Measurements from ENCODE around the gene NTM. TPM values are rescaled to one million over a fixed set of nuclear protein-coding genes. Genes with fewer than 3 reads are reported as not detected.

The NTM gene
- total and polyA plus RNA-seq, 2 experiments from 2014 or later, result 25.9 to 49.0 TPM

DNA sequence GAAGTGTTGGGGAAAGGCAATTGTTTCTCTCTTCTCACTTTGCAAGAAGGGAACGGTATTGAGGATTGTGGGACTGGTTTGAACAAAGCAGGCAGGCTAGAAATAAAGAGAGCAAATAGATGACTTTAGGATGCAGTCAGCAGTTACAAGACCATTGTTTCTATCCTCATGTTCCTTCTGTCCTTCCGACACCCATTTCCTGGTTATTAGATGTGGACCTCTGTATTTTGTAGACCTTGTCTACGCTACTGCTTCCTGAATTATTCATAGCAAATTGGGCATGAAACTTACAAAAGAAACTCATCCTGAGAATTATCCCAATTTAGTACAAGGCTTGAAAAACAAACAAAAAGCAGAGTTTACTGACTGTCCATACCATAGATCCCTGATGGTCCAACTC, 656.3 kb downstream of the NTM start:
- Histone ChIP-seq H3K27me3 (replicated peaks; ENCODE audit: insufficient read depth) (no peaks in the 10 kb centered on the region), H4K20me1 (ENCODE audit: insufficient read depth) (no peaks in the 10 kb centered on the region), H3K36me3 (ENCODE audit: low read depth) (no peaks in the 10 kb centered on the region), H2AFZ (no peak overlapping the region), H3K4me2 (ENCODE audit: unreplicated experiment) (no peak overlapping the region), H3K9me2 (ENCODE audit: insufficient read depth) (no peaks in the 10 kb centered on the region), H3K9me3 (ENCODE audit: low read depth) (no peaks in the 10 kb centered on the region), H3K4me1 (ENCODE audit: insufficient read depth) (peaks cover 30% of the 10 kb centered on the region), H3K27ac (no peak overlapping the region), H3F3A (ENCODE audit: insufficient read depth) (0 out of 2 replicates have a peak, but pooled peaks cover 14% of the 10 kb centered on the region), H3K4me3 (no peak overlapping the region), H3K9ac (no peak overlapping the region), H3K79me2 (ENCODE audit: insufficient read depth) (peaks cover 22% of the 10 kb centered on the region)
- TF ChIP-seq EZH2 (IDR thresholded peaks at IDR 0.05; ENCODE audit: insufficient read depth, poor library complexity, severe bottlenecking), result no peak
- no peak for TF ChIP-seq EZH2phosphoT487 (IDR thresholded peaks at IDR 0.05; ENCODE audit: insufficient read depth, low read depth)
- in situ Hi-C loops (cut with MboI), result no loop called here
- WGBS, 2 experiments (ENCODE audit: low coverage in 1 of 2, low lambda C conversion rate in 2 of 2, missing lambda C conversion rate in 2 of 2), result 91 to 100% methylated on average over 3 of the region's 3 CpGs
- no peak for DNase-seq

GRCh38 chr11:132028380-132029240, 658.2 kb downstream of the NTM start:
- Histone ChIP-seq H2AFZ (0 out of 2 replicates have a peak overlapping the region, but pooled peaks have one; percentile 29), H3K9me2 (ENCODE audit: insufficient read depth) (no peaks in the 10 kb centered on the region), H3K9ac (no peak overlapping the region), H3K9me3 (ENCODE audit: low read depth) (no peaks in the 10 kb centered on the region), H3K27me3 (replicated peaks; ENCODE audit: insufficient read depth) (no peaks in the 10 kb centered on the region), H4K20me1 (ENCODE audit: insufficient read depth) (no peaks in the 10 kb centered on the region), H3K36me3 (ENCODE audit: low read depth) (no peaks in the 10 kb centered on the region), H3K4me3 (no peak overlapping the region), H3K27ac (no peak overlapping the region), H3K4me1 (ENCODE audit: insufficient read depth) (peaks cover 27% of the 10 kb centered on the region), H3K4me2 (ENCODE audit: unreplicated experiment) (no peak overlapping the region), H3K79me2 (ENCODE audit: insufficient read depth) (peaks cover 22% of the 10 kb centered on the region), H3F3A (ENCODE audit: insufficient read depth) (0 out of 2 replicates have a peak, but pooled peaks cover 17% of the 10 kb centered on the region)
- in situ Hi-C loops (cut with MboI), result no loop called here
- DNase-seq, result peak; percentile 63
- TF ChIP-seq EZH2 (IDR thresholded peaks at IDR 0.05; ENCODE audit: insufficient read depth, poor library complexity, severe bottlenecking) (no peak), EZH2phosphoT487 (IDR thresholded peaks at IDR 0.05; ENCODE audit: insufficient read depth, low read depth) (no peak)
- WGBS, 2 experiments (ENCODE audit: low coverage in 1 of 2, low lambda C conversion rate in 2 of 2, missing lambda C conversion rate in 2 of 2), result 96 to 99% methylated on average over 4 of the region's 4 CpGs

GRCh38 chr11:132030896-132031295, 660.5 kb downstream of the NTM start:
- Histone ChIP-seq H3K79me2 (ENCODE audit: insufficient read depth) (peaks cover 30% of the 10 kb centered on the region), H3K27me3 (replicated peaks; ENCODE audit: insufficient read depth) (no peaks in the 10 kb centered on the region), H3K9me3 (ENCODE audit: low read depth) (no peaks in the 10 kb centered on the region), H3K9ac (no peak overlapping the region), H4K20me1 (ENCODE audit: insufficient read depth) (no peaks in the 10 kb centered on the region), H3K4me3 (no peak overlapping the region), H2AFZ (no peak overlapping the region), H3K9me2 (ENCODE audit: insufficient read depth) (no peaks in the 10 kb centered on the region), H3F3A (ENCODE audit: insufficient read depth) (0 out of 2 replicates have a peak, but pooled peaks cover 11% of the 10 kb centered on the region), H3K27ac (no peak overlapping the region), H3K4me2 (ENCODE audit: unreplicated experiment) (no peak overlapping the region), H3K36me3 (ENCODE audit: low read depth) (no peaks in the 10 kb centered on the region), H3K4me1 (ENCODE audit: insufficient read depth) (peaks cover 9% of the 10 kb centered on the region)
- no peak for DNase-seq
- WGBS, 2 experiments (ENCODE audit: low coverage in 1 of 2, low lambda C conversion rate in 2 of 2, missing lambda C conversion rate in 2 of 2), result 81 to 86% methylated on average over 3 of the region's 3 CpGs
- no peak for TF ChIP-seq EZH2 (IDR thresholded peaks at IDR 0.05; ENCODE audit: insufficient read depth, poor library complexity, severe bottlenecking)
- no peak for TF ChIP-seq EZH2phosphoT487 (IDR thresholded peaks at IDR 0.05; ENCODE audit: insufficient read depth, low read depth)
- in situ Hi-C loops (cut with MboI), result no loop called here

DNA sequence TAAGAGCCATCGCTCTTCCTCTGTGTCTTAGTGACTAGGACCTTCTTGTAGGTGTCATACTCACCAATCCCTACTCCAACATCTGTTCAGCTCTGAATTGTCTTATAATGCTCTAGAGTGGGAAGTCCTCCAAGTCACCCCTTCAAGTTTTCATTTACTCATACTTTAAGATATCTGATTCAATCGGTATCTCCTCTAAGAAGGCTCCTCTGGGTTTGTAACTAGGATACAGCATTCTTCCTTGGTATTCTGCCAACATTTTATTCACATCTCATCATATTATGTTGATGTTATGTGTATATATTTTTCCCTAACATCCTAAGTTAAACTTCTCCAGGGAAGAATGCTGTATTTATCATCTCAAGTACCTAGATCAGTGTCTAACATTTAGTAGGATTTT, 662.1 kb downstream of the NTM start:
- no peak overlapping the region for H3K4me2 ChIP-seq (ENCODE audit: unreplicated experiment)
- H3K79me2 ChIP-seq (ENCODE audit: insufficient read depth), result peaks cover 20% of the 10 kb centered on the region; the same call in 1 of the 2 replicates
- peak; percentile 79 for DNase-seq
- no peaks in the 10 kb centered on the region for H4K20me1 ChIP-seq (ENCODE audit: insufficient read depth)
- no peaks in the 10 kb centered on the region for H3K9me3 ChIP-seq (ENCODE audit: low read depth)
- no peak overlapping the region for H2AFZ ChIP-seq
- TF ChIP-seq EZH2phosphoT487 (IDR thresholded peaks at IDR 0.05; ENCODE audit: insufficient read depth, low read depth) (no peak), EZH2 (IDR thresholded peaks at IDR 0.05; ENCODE audit: insufficient read depth, poor library complexity, severe bottlenecking) (no peak)
- H3K9ac ChIP-seq, result no peak overlapping the region
- no peaks in the 10 kb centered on the region for H3K9me2 ChIP-seq (ENCODE audit: insufficient read depth)
- in situ Hi-C loops (cut with MboI), result no loop called here
- no peaks in the 10 kb centered on the region for H3K36me3 ChIP-seq (ENCODE audit: low read depth)
- 0 out of 2 replicates have a peak overlapping the region, but pooled peaks have one; percentile 11 for H3K27ac ChIP-seq
- H3K27me3 ChIP-seq (replicated peaks; ENCODE audit: insufficient read depth), result no peaks in the 10 kb centered on the region
- no peak overlapping the region for H3K4me3 ChIP-seq
- 63 to 64% methylated on average over 2 of the region's 2 CpGs for WGBS, 2 experiments (ENCODE audit: low coverage in 1 of 2, low lambda C conversion rate in 2 of 2, missing lambda C conversion rate in 2 of 2)
- H3F3A ChIP-seq (ENCODE audit: insufficient read depth), result 0 out of 2 replicates have a peak, but pooled peaks cover 7% of the 10 kb centered on the region
- peaks cover 6% of the 10 kb centered on the region for H3K4me1 ChIP-seq (ENCODE audit: insufficient read depth)

Measured in GM23248 (cell line).